ENCODE results near the gene STK32C. TPM values are rescaled to one million over a fixed set of nuclear protein-coding genes. Genes with fewer than 3 reads are reported as not detected.

Gene STK32C
- total RNA-seq, 6 experiments from 2014 or later = 1.6 to 3.5 (median 2.1) TPM

DNA sequence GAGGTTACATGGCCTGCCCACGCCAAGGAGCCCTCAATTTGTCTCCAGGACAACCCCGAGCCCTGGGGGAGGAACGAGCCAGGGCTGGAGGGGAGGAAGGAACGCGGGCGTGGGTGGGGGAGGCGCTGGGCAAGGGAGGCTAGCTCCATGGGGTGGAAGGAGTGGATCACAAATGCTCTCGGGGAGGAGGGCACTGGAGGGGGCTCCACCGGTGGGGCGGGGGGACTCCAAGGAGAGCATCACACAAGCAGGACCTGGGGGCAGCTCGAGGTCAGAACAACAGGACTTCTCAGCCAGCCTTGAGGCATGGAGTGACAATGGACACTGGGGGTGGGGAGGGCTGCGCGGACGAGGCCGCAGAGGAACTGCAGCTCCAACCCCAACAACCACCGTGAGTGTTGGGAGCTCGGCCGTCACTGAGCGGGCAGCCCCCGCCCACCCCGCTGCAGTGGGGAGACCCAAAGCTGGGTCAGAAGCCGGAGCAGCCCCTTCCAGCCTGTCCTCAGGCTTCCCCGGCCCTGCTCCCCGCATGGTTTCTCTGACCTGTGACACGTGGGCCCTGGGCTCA, 41.1 kb downstream of the STK32C start:
- Histone ChIP-seq H3K27ac (no peak overlapping the region), H3K4me1 (no peaks in the 10 kb centered on the region), H3K9me3 (no peaks in the 10 kb centered on the region), H3K36me3 (no peaks in the 10 kb centered on the region), H3K4me3 (no peak overlapping the region), H3K27me3 (no peaks in the 10 kb centered on the region)
- DNase-seq (peak in 1 of 3 donors; percentile 16), ATAC-seq (peak in 1 of 4 donors; percentile 18)
- TF ChIP-seq POLR2A (IDR thresholded peaks at IDR 0.05) = no peak
- TF ChIP-seq CTCF (IDR thresholded peaks at IDR 0.05) = no peak
- intact Hi-C loops (cut with DNase I) = no loop called here
- 16% methylated on average over 5 of the region's 25 CpGs for WGBS (ENCODE audit: insufficient coverage, low coverage, low lambda C conversion rate, missing lambda C conversion rate)

DNA sequence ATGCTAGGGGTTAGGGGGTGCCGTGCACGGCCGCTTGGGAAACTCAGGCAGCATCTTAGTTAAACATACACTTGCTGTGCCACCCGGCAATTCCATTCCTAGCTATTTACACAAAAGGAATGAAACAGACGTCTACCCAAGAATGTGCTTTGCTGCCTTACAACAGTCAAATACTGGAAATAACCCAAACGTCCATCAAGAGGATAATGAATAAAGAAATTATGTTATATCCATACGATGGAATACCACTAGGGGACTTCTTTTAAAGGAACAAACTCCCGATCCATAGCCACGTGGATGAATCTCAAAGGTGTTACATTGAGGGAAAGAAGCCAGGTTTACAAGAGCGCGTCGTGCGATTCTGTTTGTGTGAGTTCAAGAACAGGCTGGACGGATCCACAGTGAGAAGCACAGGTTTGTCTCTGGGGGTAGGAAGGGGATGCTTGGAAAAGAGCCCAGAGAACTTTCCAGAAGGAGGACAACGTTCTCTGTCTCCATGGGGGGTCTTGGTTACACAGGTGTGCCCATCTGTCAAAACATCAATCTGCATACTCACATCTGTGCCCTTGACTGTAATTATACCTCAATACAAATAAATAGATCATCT, 41.8 kb downstream of the STK32C start:
- Histone ChIP-seq H3K4me3 (no peak overlapping the region), H3K9me3 (no peaks in the 10 kb centered on the region), H3K27me3 (no peaks in the 10 kb centered on the region), H3K4me1 (no peaks in the 10 kb centered on the region), H3K27ac (no peak overlapping the region), H3K36me3 (no peaks in the 10 kb centered on the region)
- DNase-seq (peak in 1 of 3 donors; percentile 14), ATAC-seq (no peak)
- intact Hi-C loops (cut with DNase I) = no loop called here
- TF ChIP-seq POLR2A (IDR thresholded peaks at IDR 0.05) = no peak
- TF ChIP-seq CTCF (IDR thresholded peaks at IDR 0.05) = no peak
- 44% methylated on average over 10 of the region's 15 CpGs for WGBS (ENCODE audit: insufficient coverage, low coverage, low lambda C conversion rate, missing lambda C conversion rate)

DNA sequence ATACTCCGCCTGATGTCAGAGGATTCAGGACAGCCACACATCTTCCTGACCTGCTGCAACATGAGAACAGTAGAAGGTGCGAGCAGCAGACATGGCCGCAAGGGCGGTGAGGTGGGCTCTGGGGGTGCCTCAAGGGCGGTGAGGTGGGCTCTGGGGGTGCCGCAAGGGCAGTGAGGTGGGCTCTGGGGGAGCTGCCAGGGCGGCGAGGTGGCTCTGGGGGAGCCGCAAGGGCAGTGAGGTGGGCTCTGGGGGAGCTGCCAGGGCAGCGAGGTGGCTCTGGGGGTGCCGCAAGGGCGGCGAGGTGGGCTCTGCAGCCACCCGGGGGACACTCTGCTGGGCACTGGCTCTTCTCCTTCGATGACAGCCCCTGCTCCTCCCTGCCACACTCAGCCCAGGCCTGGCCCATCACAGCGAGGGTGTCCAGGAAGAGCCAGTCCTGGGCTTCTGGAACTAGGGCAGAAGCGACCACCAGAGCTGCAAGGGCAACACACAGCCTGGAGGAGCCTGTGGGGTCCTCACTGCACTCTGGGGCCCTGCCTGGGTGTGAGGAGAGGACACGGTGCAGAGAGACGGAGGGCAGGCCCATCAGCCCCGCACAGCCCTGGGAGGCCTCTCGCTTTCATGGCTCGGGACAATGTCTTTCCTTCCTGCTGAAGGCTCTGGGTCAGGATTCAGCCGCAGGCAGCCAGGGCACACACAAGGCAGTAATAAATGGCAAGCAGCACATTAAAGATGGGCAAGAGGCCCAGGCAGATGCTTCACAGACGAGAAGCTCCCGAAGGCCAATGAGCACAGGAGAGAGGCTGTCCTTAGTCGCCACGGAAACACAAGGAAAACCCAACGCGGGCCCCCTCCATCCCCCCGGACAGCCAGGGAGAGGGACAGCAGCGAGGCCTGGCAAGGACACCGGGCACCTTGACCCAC, 42.5 kb downstream of the STK32C start:
- peak in 1 of 3 donors; percentile 19 for DNase-seq
- Histone ChIP-seq H3K4me3 (no peak overlapping the region), H3K27me3 (no peaks in the 10 kb centered on the region), H3K9me3 (no peaks in the 10 kb centered on the region), H3K27ac (no peak overlapping the region), H3K36me3 (no peaks in the 10 kb centered on the region), H3K4me1 (no peaks in the 10 kb centered on the region)
- intact Hi-C loops (cut with DNase I) = no loop called here
- TF ChIP-seq CTCF (IDR thresholded peaks at IDR 0.05) (no peak), POLR2A (IDR thresholded peaks at IDR 0.05) (no peak)
- 75% methylated on average over 7 of the region's 32 CpGs for WGBS (ENCODE audit: insufficient coverage, low coverage, low lambda C conversion rate, missing lambda C conversion rate)
- ATAC-seq = peak in 2 of 4 donors; percentile 16 to 21

- no peak for TF ChIP-seq CTCF (IDR thresholded peaks at IDR 0.05)
- no peak for TF ChIP-seq POLR2A (IDR thresholded peaks at IDR 0.05)
- no peak overlapping the region for H3K27ac ChIP-seq
- intact Hi-C loops (cut with DNase I) = no loop called here
- WGBS (ENCODE audit: insufficient coverage, low coverage, low lambda C conversion rate, missing lambda C conversion rate) = 71% methylated on average over 15 of the region's 16 CpGs
- H3K9me3 ChIP-seq = no peaks in the 10 kb centered on the region
- DNase-seq (peak in 1 of 3 donors; percentile 8), ATAC-seq (peak in 1 of 4 donors; percentile 21)
- no peaks in the 10 kb centered on the region for H3K27me3 ChIP-seq
- no peaks in the 10 kb centered on the region for H3K36me3 ChIP-seq
- no peaks in the 10 kb centered on the region for H3K4me1 ChIP-seq
- no peak overlapping the region for H3K4me3 ChIP-seq
Observed at GRCh38 chr10:132264306-132264950, 43.3 kb downstream of the STK32C start.

Measured in right lobe of liver (tissue), 6 donors.